Measurements from ENCODE around the gene PRG2.

Gene PRG2, protein sequence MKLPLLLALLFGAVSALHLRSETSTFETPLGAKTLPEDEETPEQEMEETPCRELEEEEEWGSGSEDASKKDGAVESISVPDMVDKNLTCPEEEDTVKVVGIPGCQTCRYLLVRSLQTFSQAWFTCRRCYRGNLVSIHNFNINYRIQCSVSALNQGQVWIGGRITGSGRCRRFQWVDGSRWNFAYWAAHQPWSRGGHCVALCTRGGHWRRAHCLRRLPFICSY

GRCh38 chr11:57390535-57390934 is at the start of gene PRG2:
TSS of gene PRG2 (minus strand) at chr11:57390650. CDS start at chr11:57389944, 706 bp downstream.
- no peak for DNase-seq

- no peak for DNase-seq
Observed at GRCh38 chr11:57439786-57440185, 49.3 kb upstream of the PRG2 start.

GRCh38 chr11:57438345-57439285 is 48.2 kb upstream of the PRG2 start:
- no peak for DNase-seq

DNA sequence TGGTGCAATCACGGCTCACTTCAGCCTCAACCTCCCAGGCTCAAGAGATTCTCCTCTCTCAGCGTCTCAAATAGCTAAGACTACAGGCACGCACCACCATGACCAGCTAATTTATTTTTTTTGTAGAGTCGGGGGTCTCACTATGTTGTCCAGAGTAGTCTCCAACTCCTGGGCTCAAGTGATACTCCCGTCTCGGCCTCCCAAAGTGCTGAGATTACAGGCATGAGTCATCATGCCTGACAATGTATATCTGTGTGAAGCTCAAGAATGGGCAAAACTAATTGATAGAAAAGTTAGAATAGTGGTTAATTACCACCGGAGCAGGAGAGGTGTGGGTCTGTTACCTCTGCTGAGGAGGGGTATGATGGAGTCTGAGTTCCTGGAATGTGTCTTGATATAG is 45.6 kb upstream of the PRG2 start:
- DNase-seq: no peak

- DNase-seq: no peak
Observed at GRCh38 chr11:57434640-57435546, 44.4 kb upstream of the PRG2 start.

GRCh38 chr11:57432714-57433163 is 42.3 kb upstream of the PRG2 start:
- DNase-seq: no peak

- DNase-seq: no peak
Observed at GRCh38 chr11:57432149-57432561, 41.7 kb upstream of the PRG2 start.

DNA sequence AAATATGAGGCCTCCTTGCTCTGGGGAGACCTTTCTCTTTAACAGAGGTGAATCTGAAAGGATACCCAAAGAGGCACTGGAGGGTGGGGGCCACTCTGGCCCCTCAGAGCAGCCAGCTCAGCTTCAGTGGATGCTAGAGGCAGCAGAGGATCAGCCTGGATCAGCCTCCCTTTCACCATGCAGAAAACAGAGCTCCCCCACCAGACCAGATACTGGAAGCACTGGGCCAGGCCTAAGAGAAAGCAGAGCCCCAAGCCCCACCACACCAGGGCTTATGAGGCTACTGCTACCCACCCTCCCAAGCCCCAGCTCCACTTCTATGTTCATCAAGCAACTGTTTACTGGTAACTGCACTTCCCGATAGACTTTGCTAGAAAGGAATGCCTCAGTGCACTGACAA is 40.5 kb upstream of the PRG2 start:
- DNase-seq: no peak

GRCh38 chr11:57429946-57430345 is 39.5 kb upstream of the PRG2 start:
- no peak for DNase-seq

DNA sequence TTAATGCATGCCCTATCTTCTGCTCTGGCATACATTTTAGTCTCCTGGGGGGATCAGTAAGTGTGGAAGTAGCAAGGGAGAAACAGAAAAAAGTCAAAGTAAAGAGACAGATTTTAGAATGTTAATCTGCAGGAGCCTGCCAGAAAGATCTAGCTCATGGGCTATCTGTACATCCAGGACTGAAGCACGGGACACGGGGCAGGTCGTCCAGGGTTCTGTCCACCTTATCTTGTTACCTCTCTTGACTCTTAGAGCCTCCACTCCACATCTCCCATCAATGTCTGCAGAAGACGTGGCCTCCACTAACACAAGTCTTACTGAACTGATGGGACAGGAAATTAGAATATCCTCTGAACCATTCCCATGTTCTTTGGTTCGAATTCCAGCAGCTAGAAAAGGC is 38.2 kb upstream of the PRG2 start:
- DNase-seq: no peak

DNA sequence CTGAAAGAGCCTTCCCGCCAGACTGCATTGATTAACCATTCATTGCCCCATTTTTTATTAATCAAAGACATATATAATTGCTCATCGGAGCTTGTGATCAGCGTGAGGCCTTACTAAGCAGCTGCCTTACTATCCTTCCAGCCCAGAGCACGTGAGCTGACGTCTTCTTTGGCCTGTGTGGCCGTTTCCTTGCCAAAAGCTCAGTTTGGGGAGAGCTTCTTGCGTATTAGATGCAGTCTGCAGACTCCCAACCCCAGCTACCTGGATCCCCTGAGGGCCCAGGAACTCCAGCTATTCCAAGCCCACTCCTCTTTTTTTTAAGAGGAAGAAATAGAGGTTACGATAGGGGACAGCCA is 37.3 kb upstream of the PRG2 start:
- no peak for DNase-seq

DNA sequence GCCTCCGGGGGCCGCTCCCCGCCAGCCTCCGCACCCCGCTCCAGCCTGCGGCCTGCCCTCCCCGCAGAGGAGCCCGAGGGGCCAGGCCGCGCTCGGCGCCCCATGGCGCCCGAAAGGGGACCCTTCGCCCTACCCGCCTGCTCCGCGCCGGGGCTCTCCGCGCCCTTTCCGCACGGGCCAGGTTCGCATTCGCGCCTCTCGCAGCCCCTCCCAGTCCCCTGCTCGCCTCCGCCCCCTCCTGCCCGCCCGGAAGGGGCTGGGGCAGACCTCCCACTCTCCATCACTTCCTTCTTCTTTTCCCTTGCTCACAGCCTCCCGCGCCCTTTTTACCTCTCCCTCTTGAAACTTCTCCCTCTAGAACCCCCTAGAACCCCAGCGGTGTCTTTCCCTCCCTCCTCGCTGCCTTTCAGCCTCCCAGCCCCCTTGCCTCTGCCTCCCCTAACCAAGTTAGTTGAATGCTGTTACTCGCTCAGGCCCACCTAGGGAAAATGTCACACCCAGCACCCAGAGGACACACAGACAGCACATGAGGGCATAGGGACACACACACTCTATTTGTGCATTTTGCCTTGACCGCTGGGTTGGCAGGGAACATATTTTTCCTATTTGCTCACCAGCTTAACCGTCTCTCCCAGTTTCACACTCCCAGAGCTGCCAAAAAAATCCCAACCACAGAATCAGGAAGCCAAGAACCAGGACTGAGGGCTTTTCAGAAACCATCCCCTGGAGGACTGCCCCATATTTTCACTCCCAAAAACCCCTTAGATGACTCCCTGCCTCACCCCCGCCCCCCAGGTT is 36.7 kb upstream of the PRG2 start, which contains the start of gene SLC43A3:
Gene SLC43A3 (minus strand): TSS at position 193 of the 798 bp plus-strand sequence. CDS start 949 bp downstream, outside the sequence.
- peak; percentile 77 for DNase-seq

GRCh38 chr11:57426439-57426928 is 36.0 kb upstream of the PRG2 start:
- DNase-seq: peak; percentile 34

DNA sequence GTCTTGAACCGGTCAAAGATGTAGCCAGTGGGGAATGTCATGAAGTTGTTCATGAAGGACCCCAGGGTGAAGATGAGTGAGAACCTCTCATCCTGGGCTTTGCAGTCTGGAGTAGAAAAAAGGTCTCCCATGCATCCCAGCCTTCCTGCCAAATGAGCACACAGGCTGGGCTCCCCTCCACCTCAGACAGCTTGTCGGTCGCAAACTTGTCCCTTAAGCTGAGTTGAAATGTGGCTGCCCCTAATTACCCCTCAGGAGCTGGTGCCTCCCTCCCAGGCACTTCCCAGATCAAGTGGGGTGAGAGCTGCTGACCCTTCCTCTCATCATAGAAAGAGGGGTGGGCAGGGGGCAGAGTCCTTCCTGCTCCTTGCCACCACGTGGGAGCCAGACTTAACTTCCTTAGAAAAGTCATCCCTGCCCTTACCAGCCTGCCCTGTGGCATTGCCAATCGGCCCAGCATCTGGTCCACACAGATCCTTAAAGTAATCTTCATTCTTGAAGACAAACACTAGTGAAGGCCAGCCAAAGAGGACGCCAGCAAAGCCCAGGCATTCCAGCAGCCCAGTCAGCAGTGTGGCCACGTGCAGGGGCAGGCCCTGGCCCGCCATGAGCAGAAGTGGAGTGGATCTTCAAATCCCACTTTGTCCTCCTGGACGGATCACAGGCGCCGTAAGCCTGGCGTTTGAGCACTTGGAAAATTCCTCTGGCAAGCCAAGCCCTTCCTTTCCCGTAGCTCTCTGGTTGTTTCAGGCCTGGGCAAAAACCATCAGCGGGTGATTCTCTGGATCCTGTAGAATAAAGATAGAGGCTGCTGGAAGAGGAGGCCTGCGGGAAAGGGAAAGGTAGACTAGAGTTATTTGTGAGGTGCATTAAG is 35.4 kb upstream of the PRG2 start:
- DNase-seq: no peak

DNA sequence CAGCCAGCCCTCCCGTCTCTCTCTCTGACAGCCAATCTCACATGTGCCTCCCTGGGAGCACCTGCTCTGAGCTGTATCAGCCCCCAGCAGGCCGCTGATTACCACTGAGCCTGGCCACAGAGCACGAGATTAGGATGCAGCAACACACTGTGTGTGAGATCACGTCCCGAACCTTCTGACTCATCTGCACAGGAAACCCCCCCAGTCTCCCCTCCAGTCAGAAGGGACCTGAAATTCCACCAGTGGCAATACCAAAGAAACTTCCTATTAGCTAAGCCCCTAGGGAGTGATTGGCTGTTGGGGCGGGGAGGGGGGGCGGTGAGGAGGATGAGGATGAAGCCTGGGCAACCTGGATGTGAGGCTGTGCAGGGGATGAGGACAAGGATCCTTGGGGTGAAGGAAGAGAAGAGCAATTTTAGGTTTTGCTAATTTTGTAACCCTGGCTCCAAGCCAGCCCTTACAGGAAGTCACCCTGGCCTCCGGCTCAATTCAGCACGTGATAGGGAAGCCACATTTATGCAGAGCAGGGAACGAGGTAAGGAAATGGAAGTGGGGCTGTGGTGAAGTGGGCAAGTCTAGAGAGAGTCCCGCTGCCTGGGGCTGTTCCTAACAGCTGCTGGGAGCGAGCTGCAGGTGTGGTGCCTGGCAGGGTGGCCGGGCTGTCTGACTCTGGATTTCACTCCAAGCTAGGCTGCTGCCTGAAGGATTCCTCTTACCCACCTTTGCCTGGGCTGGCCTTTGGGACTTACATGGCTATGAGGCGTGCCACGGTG is 34.5 kb upstream of the PRG2 start:
- peak; percentile 75 for DNase-seq

DNA sequence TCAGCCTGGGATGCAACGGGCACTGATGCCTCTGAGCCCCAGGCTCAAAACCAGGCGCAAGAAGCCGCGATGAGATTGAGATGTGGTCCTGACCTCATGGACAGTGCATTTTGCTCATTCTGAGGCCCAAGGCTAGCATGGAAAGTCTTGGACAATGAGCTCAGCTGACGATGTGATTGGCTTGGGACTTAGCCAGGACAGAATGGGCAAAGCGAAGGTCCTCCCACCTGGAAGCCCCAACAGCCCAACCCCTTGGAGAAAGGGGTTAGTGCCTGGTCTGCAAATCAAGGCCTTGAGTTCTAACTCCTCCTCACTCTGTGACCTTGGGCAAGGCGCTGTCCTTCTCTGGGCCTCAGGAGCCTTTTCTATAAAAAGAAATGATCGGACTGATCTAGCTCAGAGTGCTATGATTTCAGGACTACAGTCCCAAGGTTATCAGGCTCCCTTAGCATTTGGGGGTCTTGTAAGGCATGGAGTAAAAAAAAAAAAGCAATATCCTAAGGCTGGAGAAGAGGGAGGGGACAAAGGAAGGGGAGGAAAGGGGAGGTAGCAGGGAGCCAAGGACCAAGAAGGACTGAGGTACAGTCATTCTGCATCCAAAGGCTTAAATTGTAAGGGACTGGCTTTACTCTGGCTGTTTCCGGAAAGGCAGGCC is 33.8 kb upstream of the PRG2 start:
- DNase-seq: no peak

- no peak for DNase-seq
Observed at GRCh38 chr11:57422669-57423068, 32.2 kb upstream of the PRG2 start.

GRCh38 chr11:57421805-57422204 is 31.4 kb upstream of the PRG2 start:
- DNase-seq: no peak

DNA sequence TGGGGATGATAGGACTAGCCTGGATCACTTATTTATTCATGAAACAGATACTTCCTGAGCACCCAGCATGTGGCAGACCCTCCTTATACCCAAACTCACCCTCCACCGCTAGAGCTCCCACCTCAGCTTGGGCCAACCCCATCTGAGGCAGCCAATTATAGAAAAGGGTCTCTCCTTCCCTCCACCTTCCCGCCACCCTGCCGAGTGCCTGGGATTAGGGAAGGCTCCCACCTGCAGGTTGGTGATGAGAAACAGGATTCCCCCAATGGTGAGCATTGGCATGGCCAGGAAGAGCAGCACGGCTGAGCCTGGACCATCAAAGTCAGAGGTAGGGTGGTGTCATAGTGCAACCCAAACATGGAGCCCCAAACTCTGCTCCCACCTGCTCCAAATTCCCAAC is 30.6 kb upstream of the PRG2 start:
- DNase-seq: no peak

- no peak for DNase-seq
Observed at GRCh38 chr11:57419146-57419545, 28.7 kb upstream of the PRG2 start.

All from activated CD4-positive, CD25-positive, alpha-beta regulatory T cell treated with anti-CD3 and anti-CD28 coated beads, Interleukin-2, amount 50 U/mL, for 72 hours (primary cell).